H1 (cell line): ENCODE results near the gene AGAP1. TPM values are rescaled to one million over a fixed set of nuclear protein-coding genes. Genes with fewer than 3 reads are reported as not detected.

Experiments
- CBX8 ChIP-seq: fragments of 300-800, 300-1000 bp; sonication (generic); IDR thresholded peaks from 2 replicates; pipeline ENCODE4 v1.7.1; 2016; ENCODE audit warnings: low read depth, low read length, borderline replicate concordance
- CEBPB ChIP-seq: IDR thresholded peaks from 2 replicates; pipeline ENCODE4 v1.6.1; 2012; ENCODE audit warnings: low read depth, low read length
- CHD7 ChIP-seq: fragments of 300-600 bp; sonication (generic); IDR thresholded peaks from 2 replicates; pipeline ENCODE4 v1.7.1; 2012; ENCODE audit warnings: low read length, moderate library complexity, mild to moderate bottlenecking, inconsistent platforms; ENCODE audit not compliant: insufficient replicate concordance
- JUN ChIP-seq: IDR thresholded peaks from 2 replicates; pipeline ENCODE4 v1.6.1; 2011; ENCODE audit warnings: low read depth, mild to moderate bottlenecking, improper control_type of control experiment, low read length
- MAX ChIP-seq: IDR thresholded peaks from 2 replicates; pipeline ENCODE4 v1.6.1; 2012; ENCODE audit warnings: inconsistent platforms
- RNF2 ChIP-seq: fragments of 200-900, 300-1000 bp; sonication (generic); IDR thresholded peaks from 2 replicates; pipeline ENCODE4 v1.7.1; 2016; ENCODE audit warnings: borderline replicate concordance, low read depth, mild to moderate bottlenecking, antibody characterized with exemption, low read length; ENCODE audit not compliant: poor library complexity, severe bottlenecking; ENCODE audit errors: missing control alignments
- SIN3A ChIP-seq, 2 experiments: IDR thresholded peaks in 1 of 2; conservative IDR thresholded peaks in 1 of 2; 2 replicates each; pipeline ENCODE4 v1.6.1; 2011 to 2012; ENCODE audit warnings: low read length in 2 of 2, improper control_type of control experiment in 1 of 2, low read depth in 1 of 2, mild to moderate bottlenecking in 1 of 2
- SRF ChIP-seq: IDR thresholded peaks from 2 replicates; pipeline ENCODE4 v1.6.1; 2011; ENCODE audit warnings: mild to moderate bottlenecking, low read depth, low read length, moderate library complexity
- polyA plus RNA-seq, 7 experiments: library from polyadenylated mRNA; depleted of rRNA in 3 of 7; stranded (reverse) in 5 of 7; unstranded in 2 of 7; fragments of >200 nt in 5 of 7; fragments of 200-250 nt in 2 of 7; gene quantifications; 1 replicate in 5 of 7; 2 replicates in 1 of 7; 4 replicates in 1 of 7; pipeline versions ENCODE4 v1.2.1 to v1.2.3, GENCODE V29; 2011 to 2013; ENCODE audit warnings: missing spikeins in 2 of 7, mixed read lengths in 2 of 7
- total RNA-seq: library from RNA; stranded (reverse); fragmentation: NEBNext Ultra II Directional; extraction: Animal tissue kit (Norgen Biotek cat#: 25700); gene quantifications from 2 replicates; pipeline ENCODE4 v1.2.1, GENCODE V29; 2021

Gene AGAP1
- total and polyA plus RNA-seq, 2 of the 8 experiments (the other 6 are each of a cell fraction or from before 2014, with no cell fraction given), result 18.1 to 39.4 TPM

GRCh38 chr2:236165842-236166795, 672.3 kb downstream of the AGAP1 start (continued):
- TF ChIP-seq RNF2 (peak; percentile 83), CBX8 (0 out of 2 replicates have a peak, but pooled peaks have one; percentile 69), CEBPB (no peak), SIN3A (conservative IDR thresholded peaks at IDR 0.05 in 1 of 2, IDR thresholded peaks at IDR 0.05 in 1 of 2; ENCODE audit: low read depth in 1 of 2, low read length in 2 of 2) (no peak), MAX (peak; percentile 59), SRF (no peak), JUN (no peak), CHD7 (no peak)
